Measurements from ENCODE around the gene FADS3.

DNA sequence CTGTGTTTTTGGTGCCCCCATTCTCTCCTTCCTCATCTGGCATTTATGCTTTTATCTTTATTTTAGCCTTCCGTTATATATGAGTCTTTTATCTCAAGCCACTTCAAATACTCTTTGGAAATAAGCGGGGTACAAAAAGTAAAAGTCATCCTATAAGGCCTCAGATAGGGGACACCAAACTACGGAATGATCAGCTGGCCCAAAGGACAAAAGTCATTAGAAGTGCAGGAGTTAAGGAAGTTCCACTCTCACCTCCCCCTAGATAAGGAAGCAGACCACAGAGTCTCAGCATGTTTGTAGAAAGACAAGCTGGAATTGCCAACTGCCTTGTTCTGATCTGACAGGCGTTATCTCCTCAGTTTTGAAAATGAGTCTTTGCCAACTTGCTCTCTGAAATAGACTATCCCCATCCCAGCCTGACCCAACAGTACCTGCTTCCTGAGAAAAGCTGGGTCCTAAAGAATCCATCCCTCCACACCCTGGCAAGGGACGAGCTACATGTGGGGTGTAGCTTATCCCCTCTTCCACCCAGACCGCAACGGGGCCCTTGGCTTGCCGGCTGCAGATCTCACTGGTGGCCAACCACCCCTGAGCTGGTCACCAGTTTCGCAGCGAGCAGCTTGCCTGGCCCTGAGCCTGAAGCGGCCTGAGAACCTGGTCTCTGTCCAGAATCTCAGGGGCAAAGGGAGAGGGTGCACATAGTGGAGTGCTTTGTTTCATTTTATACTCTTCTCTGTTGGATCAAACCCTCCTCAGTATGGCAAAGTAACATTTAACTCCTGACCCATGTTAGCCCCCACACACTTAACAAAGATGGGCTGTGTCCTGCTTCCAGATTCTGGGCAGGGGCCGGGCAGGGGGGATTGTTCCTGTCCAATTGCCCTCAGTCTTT, 49.5 kb downstream of the FADS3 start:
- TF ChIP-seq, protein P1, sequence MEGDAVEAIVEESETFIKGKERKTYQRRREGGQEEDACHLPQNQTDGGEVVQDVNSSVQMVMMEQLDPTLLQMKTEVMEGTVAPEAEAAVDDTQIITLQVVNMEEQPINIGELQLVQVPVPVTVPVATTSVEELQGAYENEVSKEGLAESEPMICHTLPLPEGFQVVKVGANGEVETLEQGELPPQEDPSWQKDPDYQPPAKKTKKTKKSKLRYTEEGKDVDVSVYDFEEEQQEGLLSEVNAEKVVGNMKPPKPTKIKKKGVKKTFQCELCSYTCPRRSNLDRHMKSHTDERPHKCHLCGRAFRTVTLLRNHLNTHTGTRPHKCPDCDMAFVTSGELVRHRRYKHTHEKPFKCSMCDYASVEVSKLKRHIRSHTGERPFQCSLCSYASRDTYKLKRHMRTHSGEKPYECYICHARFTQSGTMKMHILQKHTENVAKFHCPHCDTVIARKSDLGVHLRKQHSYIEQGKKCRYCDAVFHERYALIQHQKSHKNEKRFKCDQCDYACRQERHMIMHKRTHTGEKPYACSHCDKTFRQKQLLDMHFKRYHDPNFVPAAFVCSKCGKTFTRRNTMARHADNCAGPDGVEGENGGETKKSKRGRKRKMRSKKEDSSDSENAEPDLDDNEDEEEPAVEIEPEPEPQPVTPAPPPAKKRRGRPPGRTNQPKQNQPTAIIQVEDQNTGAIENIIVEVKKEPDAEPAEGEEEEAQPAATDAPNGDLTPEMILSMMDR (IDR thresholded peaks at IDR 0.05; ENCODE audit: extremely low read depth in 1 of 2, insufficient read depth in 1 of 2, low read depth in 1 of 2, low read length in 2 of 2): no peak
- TF ChIP-seq POLR2A (IDR thresholded peaks at IDR 0.05; ENCODE audit: low read depth, low read length) (no peak), EZH2 (IDR thresholded peaks at IDR 0.05; ENCODE audit: borderline replicate concordance, low read depth, low read length, severe bottlenecking) (no peak)
